C4-2B (cell line): ENCODE data around the gene VAV3.

ENCODE experiments used
- CTCF ChIP-seq: fragments of 450-650 bp; conservative IDR thresholded peaks from 2 replicates; pipeline ENCODE4 v1.5.1; 2017; ENCODE audit warnings: mild to moderate bottlenecking
- ZFX ChIP-seq: fragments of 450-650 bp; IDR thresholded peaks from 2 replicates; pipeline ENCODE4 v1.6.1; 2017

GRCh38 chr1:107871687-107872395 lies 93.1 kb downstream of the VAV3 start:
- TF ChIP-seq CTCF (no peak), ZFX (no peak)
